Stimulated activated CD8-positive, alpha-beta memory T cell treated with anti-CD3 and anti-CD28 coated beads, Interleukin-4, amount 100 ng/mL, for 24 hours (primary cell): ENCODE measurements around the gene RPUSD4.

Experiments
- DNase-seq: peaks from one replicate; pipeline ENCODE4 v3.0.0-alpha.2; 2020; ENCODE audit warnings: low read depth

The RPUSD4 gene

GRCh38 chr11:126182787-126183445 lies 28.5 kb downstream of the RPUSD4 start:
- DNase-seq = no peak

DNA sequence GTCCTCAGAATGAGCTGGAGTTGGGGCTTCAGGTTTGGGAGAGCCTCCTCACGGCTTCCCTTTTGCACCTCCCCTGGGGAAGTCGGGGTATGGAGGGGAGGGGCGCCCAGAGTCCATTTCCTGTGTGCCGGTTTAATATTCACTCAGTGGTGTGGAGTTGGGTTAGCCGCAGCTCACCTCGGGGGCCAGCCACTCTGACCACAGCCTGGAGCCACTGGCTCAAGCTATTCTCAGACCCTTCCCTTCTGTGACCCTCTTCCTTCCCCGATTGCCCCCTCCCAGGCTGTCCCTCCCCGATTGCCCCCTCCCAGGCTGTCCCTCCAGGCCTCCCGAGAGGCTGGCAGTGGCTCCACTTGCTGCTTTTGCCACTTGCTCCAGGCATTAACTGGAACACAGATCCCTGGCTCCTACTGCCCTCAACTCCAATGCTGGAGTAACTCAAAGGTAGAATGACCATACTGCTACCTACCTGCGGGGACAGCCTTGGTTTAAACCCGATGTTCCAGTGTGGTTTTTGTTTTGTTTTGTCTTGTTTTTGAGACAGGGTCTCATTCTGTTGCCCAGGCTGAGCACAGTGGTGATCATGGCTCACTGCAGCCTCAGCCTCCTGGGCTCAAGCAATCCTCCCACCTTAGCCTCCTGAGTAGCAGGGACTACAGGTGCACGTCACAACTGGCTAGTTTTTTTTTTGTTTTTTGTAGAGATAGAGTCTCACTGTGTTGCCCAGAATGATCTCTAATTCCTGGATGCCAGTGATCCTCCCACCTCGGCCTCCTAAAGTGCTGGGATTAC lies 29.3 kb downstream of the RPUSD4 start:
- DNase-seq = no peak

GRCh38 chr11:126176853-126177470 lies 34.5 kb downstream of the RPUSD4 start:
- DNase-seq = no peak

GRCh38 chr11:126175393-126175792 lies 36.1 kb downstream of the RPUSD4 start:
- no peak for DNase-seq

DNA sequence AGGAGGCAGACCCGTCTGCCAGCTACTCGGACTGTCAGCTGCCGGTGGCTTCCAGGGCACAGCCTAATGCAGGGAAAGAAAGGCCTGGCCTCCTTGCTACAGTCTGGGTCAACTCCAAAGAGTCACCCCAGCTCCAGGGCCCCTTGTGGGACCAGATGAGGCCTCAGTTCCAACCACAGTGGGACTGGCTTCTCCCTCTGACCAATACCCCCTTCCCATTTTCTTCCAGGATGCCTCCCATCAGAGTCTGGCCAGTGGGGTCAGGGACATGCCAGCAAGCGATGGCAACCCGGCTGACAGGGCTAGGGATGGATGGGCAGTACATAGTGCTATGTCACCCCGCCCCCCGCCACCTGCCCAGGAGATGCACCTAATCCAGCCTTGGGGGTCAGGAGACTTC lies 36.6 kb downstream of the RPUSD4 start:
- DNase-seq = no peak

GRCh38 chr11:126173257-126173656 lies 38.2 kb downstream of the RPUSD4 start:
- no peak for DNase-seq

GRCh38 chr11:126172596-126173038 lies 38.8 kb downstream of the RPUSD4 start:
- DNase-seq = no peak

- DNase-seq = no peak
Measured at GRCh38 chr11:126169291-126169690, 42.2 kb downstream of the RPUSD4 start.

DNA sequence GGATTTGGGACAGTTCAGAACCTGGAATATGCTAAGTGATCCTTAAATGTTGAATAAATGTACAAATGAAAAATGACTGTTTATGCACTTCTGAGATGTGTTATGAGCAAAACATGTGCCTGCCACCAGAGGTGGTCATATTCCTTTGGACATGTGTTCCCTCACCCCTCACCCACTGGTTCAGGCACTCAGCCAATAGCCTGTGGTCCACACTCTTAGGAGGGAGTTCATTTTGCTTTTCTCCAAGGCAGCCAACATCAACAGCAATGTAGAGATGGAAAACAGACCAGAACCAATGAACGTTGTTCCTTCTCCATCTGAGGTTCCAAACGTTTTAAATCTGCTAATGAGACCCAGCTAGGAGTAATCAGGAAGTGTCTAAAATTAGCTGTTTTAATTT lies 44.0 kb downstream of the RPUSD4 start:
- DNase-seq = no peak

DNA sequence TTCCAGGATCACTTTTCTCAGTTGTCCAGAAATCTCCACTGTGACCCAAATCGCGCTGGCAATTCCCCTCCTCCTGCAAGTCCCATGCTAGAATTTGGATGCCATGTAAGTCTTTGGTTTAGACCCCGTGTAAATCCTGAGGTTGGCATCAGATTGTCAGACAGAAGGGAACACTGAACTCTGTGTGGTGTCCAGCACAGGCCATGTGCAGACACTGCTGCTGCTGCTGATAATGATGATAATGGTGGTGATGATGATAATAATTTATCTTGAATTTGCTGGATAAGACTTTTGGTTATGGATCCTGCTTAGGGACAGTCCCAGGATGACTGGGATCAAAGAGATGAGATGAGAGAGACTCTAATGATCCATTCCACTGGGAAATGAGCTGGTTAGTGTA lies 45.0 kb downstream of the RPUSD4 start:
- no peak for DNase-seq

GRCh38 chr11:126165757-126166156 lies 45.7 kb downstream of the RPUSD4 start:
- no peak for DNase-seq

- no peak for DNase-seq
Measured at GRCh38 chr11:126165311-126165720, 46.1 kb downstream of the RPUSD4 start.

DNA sequence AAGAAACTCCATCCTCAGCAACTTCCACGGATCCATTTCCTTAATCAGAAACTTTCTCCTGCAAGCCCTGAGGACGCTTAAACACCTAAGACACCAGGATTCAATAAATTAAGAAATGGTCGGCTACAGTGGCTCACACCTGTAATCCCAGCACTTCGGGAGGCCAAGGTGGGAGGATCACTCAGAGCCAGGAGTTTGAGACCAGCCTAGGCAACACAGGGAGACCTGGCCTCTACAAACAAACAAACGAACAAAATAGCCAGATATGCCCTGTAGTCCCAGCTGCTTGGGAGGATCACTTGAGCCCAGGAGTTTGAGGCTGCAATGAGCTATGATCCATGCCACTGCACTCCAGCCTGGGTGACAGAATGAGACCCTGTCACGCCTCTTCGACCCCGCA lies 46.7 kb downstream of the RPUSD4 start:
- no peak for DNase-seq

DNA sequence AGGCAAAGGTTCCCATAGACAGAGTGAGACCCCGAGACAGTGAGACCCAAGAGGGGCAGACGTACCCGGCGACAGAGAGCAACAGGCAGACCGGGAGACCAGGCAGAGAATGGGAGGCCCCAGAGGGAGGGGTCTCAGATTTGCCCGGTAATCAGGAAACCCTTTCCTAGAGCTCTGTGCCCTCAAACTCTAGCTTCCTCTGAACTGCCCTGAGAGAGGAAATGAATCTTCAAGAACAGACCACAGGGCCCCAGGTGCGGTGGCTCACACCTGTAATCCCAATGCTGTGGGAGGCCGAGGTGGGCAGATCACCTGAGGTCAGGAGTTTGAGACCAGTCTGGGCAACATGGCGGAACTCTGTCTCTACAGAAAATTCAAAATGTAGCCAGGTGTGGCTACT lies 47.7 kb downstream of the RPUSD4 start:
- no peak for DNase-seq

DNA sequence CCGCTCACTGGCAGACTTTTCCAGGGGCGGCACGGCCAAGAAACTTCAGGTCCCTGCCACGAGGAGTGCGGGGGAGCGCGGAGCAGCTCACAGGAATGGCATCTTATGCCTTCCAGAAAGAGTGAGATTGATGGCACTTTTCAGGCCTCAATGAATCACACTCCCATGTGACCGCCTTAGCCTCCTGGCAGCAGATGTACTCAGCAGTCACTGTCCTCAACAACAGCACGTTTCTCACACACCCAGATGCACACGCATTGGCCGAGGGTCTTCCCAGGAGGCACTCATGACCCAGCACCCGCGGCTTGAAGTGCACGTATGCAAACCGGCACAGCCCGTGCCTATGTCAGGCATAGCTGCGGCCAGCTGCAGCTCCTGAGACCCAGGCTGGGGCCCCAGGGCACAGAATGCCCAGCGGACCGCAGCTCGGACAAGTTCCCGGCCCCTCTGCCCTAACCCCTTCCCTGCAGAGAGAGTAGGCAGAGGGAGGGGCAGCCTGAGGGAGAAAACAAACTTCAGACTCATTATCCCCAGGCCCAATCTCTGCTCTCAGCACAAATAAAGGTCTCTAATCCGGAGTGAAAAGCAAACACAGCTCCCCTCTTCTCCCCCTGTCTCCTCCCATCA lies 48.3 kb downstream of the RPUSD4 start:
- no peak for DNase-seq

DNA sequence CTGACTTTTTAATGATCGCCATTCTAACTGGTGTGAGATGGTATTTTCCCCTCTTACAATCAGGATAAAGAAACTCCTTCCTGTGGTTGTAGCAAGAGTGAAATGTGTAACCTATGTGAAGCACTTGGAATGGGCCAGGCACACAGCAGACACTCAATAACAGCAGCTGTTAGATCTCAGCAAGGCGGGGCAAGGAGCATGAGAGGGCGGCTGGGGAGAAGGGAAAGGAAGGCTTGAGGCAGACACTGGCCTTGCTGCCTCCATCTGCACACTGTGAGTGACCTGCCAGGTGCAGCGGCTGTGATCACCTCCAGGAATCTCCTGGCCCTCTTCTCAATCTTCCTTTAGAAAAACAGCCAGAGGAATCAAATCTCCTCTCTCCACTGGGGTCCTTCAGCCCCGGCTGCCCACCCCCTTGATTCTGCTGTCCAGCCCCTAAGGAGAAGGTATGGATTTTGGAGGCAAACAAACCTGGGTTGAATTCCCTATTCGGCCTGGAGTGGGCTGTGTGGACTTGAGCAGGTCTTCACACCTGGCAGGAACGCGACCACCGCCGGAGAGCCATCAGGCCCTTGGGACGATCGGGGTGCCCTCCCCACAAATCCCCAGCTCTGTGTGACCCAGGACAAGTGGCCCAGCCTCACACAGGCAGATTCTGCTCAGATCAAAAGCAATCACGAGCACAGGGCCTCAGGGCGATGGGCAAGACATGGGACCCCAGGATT lies 49.0 kb downstream of the RPUSD4 start:
- no peak for DNase-seq

DNA sequence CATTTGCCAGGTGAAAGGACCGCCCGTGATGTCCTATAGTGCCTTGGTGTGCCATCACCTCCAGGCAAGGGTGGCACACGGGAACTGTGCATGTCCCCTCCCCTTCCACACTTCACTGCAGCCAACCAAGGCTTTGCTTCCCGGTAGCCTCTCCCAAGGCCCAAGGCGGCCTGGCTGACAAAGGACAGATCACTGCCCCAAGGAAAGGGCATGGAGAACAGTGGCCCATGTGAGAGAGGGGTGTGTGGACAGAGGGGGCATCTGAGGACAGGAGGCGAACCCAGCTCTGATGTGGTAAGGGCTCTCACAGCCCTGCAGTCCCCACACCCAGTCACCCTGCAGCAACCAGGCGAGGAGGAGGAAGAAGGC lies 50.4 kb downstream of the RPUSD4 start:
- DNase-seq = no peak

DNA sequence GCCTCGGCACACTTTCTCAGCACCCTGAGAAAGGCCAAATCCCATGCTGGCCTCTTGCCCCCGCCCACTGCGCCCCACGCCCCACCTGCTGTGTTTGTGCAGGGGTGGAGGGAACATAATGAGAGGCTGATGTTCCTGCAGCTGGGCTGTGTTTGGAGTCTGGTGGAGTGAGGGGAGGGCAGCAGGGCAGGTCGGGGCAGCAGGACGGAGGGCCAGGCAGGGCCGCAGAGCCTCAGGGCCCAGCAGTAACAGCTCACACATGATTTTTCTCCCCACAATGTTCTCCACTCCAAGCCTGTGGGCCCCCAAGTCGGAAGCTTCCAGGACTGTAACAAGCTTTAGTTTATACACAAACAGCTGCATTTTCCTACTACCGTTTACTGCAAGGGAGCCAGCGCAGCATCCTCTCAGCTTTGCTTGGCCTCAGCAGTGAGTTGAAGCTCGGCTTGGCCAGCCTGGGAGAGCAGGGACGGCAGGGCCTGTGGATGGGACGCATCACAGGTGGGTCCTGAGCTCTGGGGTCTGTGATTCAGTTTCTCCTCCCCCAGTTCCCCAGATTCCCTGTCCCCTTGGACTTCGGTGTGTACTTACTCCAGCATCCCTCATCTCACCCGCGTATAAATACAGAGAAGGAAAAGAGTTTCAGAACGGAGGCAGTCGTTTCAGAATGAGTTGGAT lies 51.0 kb downstream of the RPUSD4 start:
- no peak for DNase-seq

DNA sequence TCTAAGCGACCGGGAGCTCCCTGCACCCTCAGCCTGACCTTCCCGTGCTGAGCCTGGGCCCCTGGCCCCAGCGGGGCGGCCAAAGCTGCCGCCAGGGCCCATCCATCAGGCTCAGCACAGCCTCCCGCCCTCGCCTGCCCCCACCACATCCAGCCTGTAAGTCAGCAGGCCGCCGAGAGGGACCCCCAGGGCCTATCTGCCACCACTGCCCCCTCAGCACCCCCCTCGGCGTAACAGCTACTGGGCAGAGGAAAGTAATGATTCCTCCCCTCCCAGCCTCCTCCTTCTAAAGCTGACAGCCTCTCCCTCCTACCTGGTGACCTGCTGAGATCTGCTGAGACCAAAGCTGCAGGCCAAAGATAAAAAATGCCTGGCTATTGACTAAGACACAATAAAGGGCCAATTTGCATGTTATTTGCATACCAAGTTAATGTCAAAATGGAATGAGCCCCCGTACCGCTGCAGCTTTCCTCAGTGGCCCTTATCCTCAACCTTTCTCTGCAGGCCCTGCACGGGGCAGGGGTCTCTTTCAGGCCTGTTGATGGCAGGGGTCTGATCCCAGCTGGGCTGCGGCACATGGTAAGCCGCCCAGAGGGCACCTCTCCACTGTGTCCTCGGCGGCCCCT lies 51.6 kb downstream of the RPUSD4 start:
- no peak for DNase-seq

DNA sequence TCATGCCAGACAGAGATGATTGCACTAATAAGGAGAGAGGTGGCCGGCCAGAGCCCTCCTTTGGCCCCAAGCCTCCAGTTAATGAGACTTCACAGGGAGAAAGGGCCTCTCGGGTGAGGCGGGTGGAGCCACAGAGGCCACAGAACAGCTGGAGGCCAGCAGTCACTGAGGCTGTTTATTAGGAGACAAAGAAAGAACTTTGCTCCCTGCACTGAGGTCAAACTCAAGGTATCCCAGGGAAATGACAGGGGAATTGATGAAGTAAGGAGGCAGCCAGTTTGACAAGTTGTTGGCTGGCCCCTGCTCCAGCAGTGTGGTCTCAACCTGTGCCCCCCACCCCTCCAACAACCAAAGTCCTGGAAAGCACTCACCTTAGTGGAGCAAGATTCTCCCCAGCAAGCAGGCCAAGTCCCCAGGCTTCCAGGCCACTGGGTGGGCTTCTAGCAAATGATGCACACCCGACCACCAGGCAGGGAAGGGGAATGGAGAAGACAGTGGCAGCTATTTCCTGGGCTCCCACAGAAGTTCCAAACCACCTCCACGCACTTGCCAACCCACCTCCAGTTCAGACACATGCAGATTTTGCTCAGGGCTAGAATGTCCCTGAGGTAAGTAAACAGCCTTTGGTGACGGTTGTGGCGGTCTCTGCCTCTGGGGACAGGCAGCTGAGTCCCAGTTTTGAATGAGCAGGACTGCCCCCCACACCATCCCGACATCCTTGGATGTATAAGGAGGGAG lies 53.2 kb downstream of the RPUSD4 start:
- DNase-seq = no peak
